PC-3 (cell line): Measurements from ENCODE around the gene FBXL19. TPM values are rescaled to one million over a fixed set of nuclear protein-coding genes. Genes with fewer than 3 reads are reported as not detected.

Experiments
- ATAC-seq: fragments of 200-7000 bp; cut with Tn5 transposase; 2 replicates; pipeline ENCODE4 v1.9.1; 2020; ENCODE audit warnings: mild to moderate bottlenecking, moderate library complexity
- Bru-seq: library from RNA; stranded (reverse); fragments of 400-500 nt; gene quantifications from one replicate; lab custom pipeline; 2021; lab: Mats Ljungman, UMichigan
- BruChase-seq, 2 experiments: library from RNA; stranded (reverse); fragments of 400-500 nt; gene quantifications; one replicate each; lab custom pipeline; 2021; lab: Mats Ljungman, UMichigan
- BruUV-seq: library from RNA; stranded (reverse); fragments of 400-500 nt; replicated peaks from 2 replicates; lab custom pipeline; 2021; lab: Mats Ljungman, UMichigan
- CTCF ChIA-PET: fragments of 300-600 bp; sonication (Branson Sonifier 250); formaldehyde crosslinking; loops from one replicate; lab custom pipeline; 2022; ENCODE audit warnings: antibody characterized with exemption; lab: Charles Lee
- POLR2A ChIA-PET: fragments of 300-600 bp; sonication (Branson Sonifier 250); formaldehyde crosslinking; loops from one replicate; lab custom pipeline; 2022; ENCODE audit warnings: antibody characterized with exemption; ENCODE audit not compliant: unreplicated experiment; lab: Charles Lee
- DNase-seq: peaks from one replicate; pipeline ENCODE4 v3.0.0-alpha.2; 2015
- H2AFZ ChIP-seq: fragments of 300-600 bp; sonication (generic); 2 replicates; pipeline ENCODE4 v1.6.0; 2016; ENCODE audit warnings: antibody characterized with exemption, low read length
- H3F3A ChIP-seq: fragments of 300-600 bp; sonication (generic); one replicate; pipeline ENCODE4 v1.6.0; 2017; ENCODE audit warnings: antibody characterized with exemption, low read length, control low read depth, mild to moderate bottlenecking; ENCODE audit not compliant: unreplicated experiment
- H3K27ac ChIP-seq: fragments of 300-600 bp; sonication (generic); 2 replicates; pipeline ENCODE4 v1.5.1; 2016; ENCODE audit warnings: mild to moderate bottlenecking, low read length
- H3K27me3 ChIP-seq: fragments of 300-600 bp; sonication (generic); 2 replicates; pipeline ENCODE4 v1.6.1; 2016; ENCODE audit warnings: low read length, mixed read lengths
- H3K36me3 ChIP-seq: fragments of 300-600 bp; sonication (generic); 2 replicates; pipeline ENCODE4 v1.6.1; 2016; ENCODE audit warnings: low read depth, mixed run types, low read length, mixed read lengths
- H3K4me1 ChIP-seq: fragments of 300-600 bp; sonication (generic); 2 replicates; pipeline ENCODE4 v1.5.1; 2016; ENCODE audit warnings: low read length; ENCODE audit not compliant: insufficient read depth
- H3K4me2 ChIP-seq: fragments of 300-600 bp; sonication (generic); 2 replicates; pipeline ENCODE4 v1.6.0; 2016; ENCODE audit warnings: low read length
- H3K4me3 ChIP-seq: fragments of 300-600 bp; sonication (generic); 2 replicates; pipeline ENCODE4 v1.5.1; 2016; ENCODE audit warnings: mild to moderate bottlenecking, low read length, mixed read lengths
- H3K79me2 ChIP-seq: fragments of 300-600 bp; sonication (generic); 2 replicates; pipeline ENCODE4 v1.6.1; 2017; ENCODE audit warnings: low read length, mixed read lengths
- H3K9ac ChIP-seq: fragments of 300-600 bp; sonication (generic); 2 replicates; pipeline ENCODE4 v1.6.0; 2016; ENCODE audit warnings: mild to moderate bottlenecking, low read length
- H3K9me2 ChIP-seq: fragments of 300-600 bp; sonication (generic); replicated peaks from 2 replicates; pipeline ENCODE4 v1.6.1; 2016; ENCODE audit warnings: mixed run types, low read length, mixed read lengths
- H3K9me3 ChIP-seq: fragments of 300-600 bp; sonication (generic); 2 replicates; pipeline ENCODE4 v1.6.1; 2016; ENCODE audit warnings: low read length, mixed read lengths
- H4K20me1 ChIP-seq: fragments of 300-600 bp; sonication (generic); 2 replicates; pipeline ENCODE4 v1.6.1; 2016; ENCODE audit warnings: low read length, mixed read lengths
- EZH2 ChIP-seq: fragments of 300-600 bp; sonication (generic); IDR thresholded peaks from one replicate; pipeline ENCODE4 v1.6.1; 2017; ENCODE audit warnings: antibody characterized with exemption, mild to moderate bottlenecking, low read length; ENCODE audit not compliant: unreplicated experiment
- EZH2phosphoT487 ChIP-seq: fragments of 300-600 bp; sonication (generic); IDR thresholded peaks from 2 replicates; pipeline ENCODE4 v1.6.1; 2018; ENCODE audit warnings: mild to moderate bottlenecking, antibody characterized with exemption, low read length, borderline replicate concordance
- intact Hi-C: fragments of 100-400 bp; cut with micrococcal nuclease; formaldehyde crosslinking; loops from 2 replicates; pipeline ENCODE4 v1.9.0; 2023
- long read RNA-seq: library from polyadenylated mRNA; unstranded; transcript quantifications from one replicate; pipeline ENCODE4 v2.0.0, GENCODE V29; 2021; ENCODE audit not compliant: unreplicated experiment
- total RNA-seq: library from RNA; depleted of rRNA; stranded (reverse); fragments of >200 nt; gene quantifications from 2 replicates; pipeline ENCODE4 v1.2.3, GENCODE V29; 2014; rRNA removed
- TF ChIP-seq, protein P1 (sequence below): fragments of 300-600 bp; sonication (generic); conservative IDR thresholded peaks from 2 replicates; pipeline ENCODE4 v1.5.1; 2017; ENCODE audit warnings: antibody characterized with exemption, low read depth, mild to moderate bottlenecking, low read length

The FBXL19 gene
- total RNA-seq (36.2 and 48.5 TPM in 2 replicates), Bru-seq, nascent RNA (percentile 58 among the genes with signal in this experiment), BruChase-seq, experiment 1, labeled RNA remaining after a 6-hour chase (percentile 70 among the genes with signal in this experiment), BruChase-seq, experiment 2, labeled RNA remaining after a 2-hour chase (percentile 64 among the genes with signal in this experiment)
- long read RNA-seq, partial matches to known transcripts = 17 of 18 reads
- long read RNA-seq, other reads (novel, unspliced or antisense) = 1 of 18 reads

- Histone ChIP-seq H3K9me2 (no peaks in the 10 kb centered on the region), H3K27ac (peak within 1 kb of the TSS; percentile 78), H3F3A (no peaks in the 10 kb centered on the region), H3K36me3 (no peaks in the 10 kb centered on the region; the same call in 1 of the 2 replicates), H3K27me3 (no peaks in the 10 kb centered on the region), H3K4me3 (peak within 1 kb of the TSS; percentile 86), H3K4me1 (peaks cover 7% of the 10 kb centered on the region), H3K9ac (peak within 1 kb of the TSS; percentile 86), H3K4me2 (peak within 1 kb of the TSS; percentile 96), H3K79me2 (peaks cover 6% of the 10 kb centered on the region), H4K20me1 (no peaks in the 10 kb centered on the region), H2AFZ (peak within 1 kb of the TSS; percentile 96), H3K9me3 (no peaks in the 10 kb centered on the region)
- no peak for DNase-seq
- no peak for ATAC-seq
- no TSS peak for BruUV-seq
- CTCF ChIA-PET = interaction anchor here (0.6 kb wide), 1 partner anchor 49 kb away, joined by 3 read pairs; no protein-coding TSS in a partner anchor
- POLR2A ChIA-PET = no interaction called here
- no peak for TF ChIP-seq EZH2phosphoT487
- no peak for TF ChIP-seq EZH2
- TF ChIP-seq, protein P1, sequence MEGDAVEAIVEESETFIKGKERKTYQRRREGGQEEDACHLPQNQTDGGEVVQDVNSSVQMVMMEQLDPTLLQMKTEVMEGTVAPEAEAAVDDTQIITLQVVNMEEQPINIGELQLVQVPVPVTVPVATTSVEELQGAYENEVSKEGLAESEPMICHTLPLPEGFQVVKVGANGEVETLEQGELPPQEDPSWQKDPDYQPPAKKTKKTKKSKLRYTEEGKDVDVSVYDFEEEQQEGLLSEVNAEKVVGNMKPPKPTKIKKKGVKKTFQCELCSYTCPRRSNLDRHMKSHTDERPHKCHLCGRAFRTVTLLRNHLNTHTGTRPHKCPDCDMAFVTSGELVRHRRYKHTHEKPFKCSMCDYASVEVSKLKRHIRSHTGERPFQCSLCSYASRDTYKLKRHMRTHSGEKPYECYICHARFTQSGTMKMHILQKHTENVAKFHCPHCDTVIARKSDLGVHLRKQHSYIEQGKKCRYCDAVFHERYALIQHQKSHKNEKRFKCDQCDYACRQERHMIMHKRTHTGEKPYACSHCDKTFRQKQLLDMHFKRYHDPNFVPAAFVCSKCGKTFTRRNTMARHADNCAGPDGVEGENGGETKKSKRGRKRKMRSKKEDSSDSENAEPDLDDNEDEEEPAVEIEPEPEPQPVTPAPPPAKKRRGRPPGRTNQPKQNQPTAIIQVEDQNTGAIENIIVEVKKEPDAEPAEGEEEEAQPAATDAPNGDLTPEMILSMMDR = no peak
- intact Hi-C loops = no loop called here
Observed at GRCh38 chr16:30923554-30924075, at the start of gene FBXL19. Gene FBXL19, plus strand, starts transcription at chr16:30923572. Its CDS starts 2,183 bp downstream, at chr16:30925755.

DNA sequence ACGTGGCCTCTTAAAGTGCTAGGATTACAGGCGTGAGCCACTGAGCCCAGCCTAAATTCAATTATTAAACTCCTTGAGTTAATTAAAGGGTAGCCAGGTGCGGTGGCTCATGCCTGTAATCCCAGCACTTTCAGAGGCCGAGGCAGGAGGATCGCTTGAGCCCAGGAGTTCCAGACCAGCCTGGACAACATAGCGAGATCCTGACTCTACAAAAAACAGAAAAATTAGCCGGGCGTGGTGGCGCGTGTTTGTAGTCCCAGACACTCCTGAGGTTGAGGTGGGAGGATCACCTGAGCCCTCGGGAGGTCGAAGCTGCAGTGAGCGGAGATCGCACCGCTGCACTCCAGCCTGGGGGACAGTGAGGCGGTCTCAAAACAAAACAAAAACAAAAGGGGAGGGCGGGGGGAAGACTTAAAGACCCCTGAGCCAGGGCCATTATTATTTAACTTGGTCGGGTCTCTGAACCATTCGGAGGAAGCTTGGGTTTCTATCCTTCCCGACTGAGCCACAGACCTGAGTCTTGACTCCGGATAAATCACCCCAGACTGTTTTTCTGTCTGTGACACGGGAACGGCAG, 49.0 kb upstream of the FBXL19 start:
- intact Hi-C loops = no loop called here
- Histone ChIP-seq H3K9me3 (no peaks in the 10 kb centered on the region), H3K9ac (peak overlapping the region; percentile 89), H3K27ac (peak overlapping the region; percentile 65), H3K4me3 (peak overlapping the region; percentile 87), H3K27me3 (no peaks in the 10 kb centered on the region), H3K79me2 (peaks cover 21% of the 10 kb centered on the region), H3K4me2 (peak overlapping the region; percentile 96), H4K20me1 (no peaks in the 10 kb centered on the region), H3K36me3 (no peaks in the 10 kb centered on the region), H2AFZ (peak overlapping the region; percentile 96), H3F3A (no peaks in the 10 kb centered on the region), H3K4me1 (peaks cover 12% of the 10 kb centered on the region), H3K9me2 (no peaks in the 10 kb centered on the region)
- TF ChIP-seq EZH2phosphoT487 = no peak
- TF ChIP-seq, protein P1 = no peak
- no peak for TF ChIP-seq EZH2
- no TSS peak for BruUV-seq
- ChIA-PET CTCF (interaction anchor here (0.6 to 1.0 kb wide), 2 partner anchors 30 to 50 kb away, joined by 3 read pairs; no protein-coding TSS in a partner anchor), POLR2A (no interaction called here)
- ATAC-seq (no peak), DNase-seq (no peak)
